GM18909 (cell line): Measurements from ENCODE around the gene RAMP3.
A peak's percentile ranks its signal among the peaks of the same experiment; 100 is the strongest.
"Not testable (repeated sequence)": the region's sequence is repeated elsewhere in the genome, so short reads cannot be mapped to it uniquely, and the experiment has no call there.

Experiments
- ATAC-seq: cut with Tn5 transposase; IDR thresholded peaks from one replicate; pipeline ENCODE4 v1.9.1; 2021; ENCODE audit warnings: mild to moderate bottlenecking; ENCODE audit not compliant: unreplicated experiment, poor library complexity

The RAMP3 gene, protein sequence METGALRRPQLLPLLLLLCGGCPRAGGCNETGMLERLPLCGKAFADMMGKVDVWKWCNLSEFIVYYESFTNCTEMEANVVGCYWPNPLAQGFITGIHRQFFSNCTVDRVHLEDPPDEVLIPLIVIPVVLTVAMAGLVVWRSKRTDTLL

GRCh38 chr7:45157653-45158401 lies at the start of gene RAMP3:
Gene RAMP3 (plus strand): TSS chr7:45157791. CDS start chr7:45157829, 38 bp downstream.
- ATAC-seq = no peak

DNA sequence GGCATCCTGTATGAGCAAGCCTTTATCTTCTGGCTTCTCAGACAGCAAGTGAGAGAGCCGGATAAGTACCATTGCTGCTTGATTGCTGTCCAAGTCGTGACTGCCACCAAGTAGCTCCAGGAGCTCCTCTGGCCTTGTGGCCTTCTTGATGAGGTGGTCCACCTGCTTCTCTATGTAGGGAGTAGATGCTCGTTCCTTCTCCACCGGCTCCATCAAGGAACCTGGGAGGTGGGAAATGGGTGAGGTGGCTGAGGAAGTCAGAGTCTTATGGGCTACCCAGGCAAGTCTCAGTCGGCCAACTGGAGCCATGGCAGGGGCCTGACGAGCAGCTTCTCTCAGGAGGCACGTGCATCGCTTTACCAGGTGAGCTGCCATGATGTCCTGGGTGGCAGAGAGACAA lies 48.7 kb upstream of the RAMP3 start:
- ATAC-seq = no peak

GRCh38 chr7:45111298-45112223 lies 46.0 kb upstream of the RAMP3 start, which contains the start of gene TBRG4:
Gene TBRG4 (minus strand): TSS chr7:45111697. CDS start chr7:45109237, 2,460 bp downstream.
- peak; percentile 96 for ATAC-seq

DNA sequence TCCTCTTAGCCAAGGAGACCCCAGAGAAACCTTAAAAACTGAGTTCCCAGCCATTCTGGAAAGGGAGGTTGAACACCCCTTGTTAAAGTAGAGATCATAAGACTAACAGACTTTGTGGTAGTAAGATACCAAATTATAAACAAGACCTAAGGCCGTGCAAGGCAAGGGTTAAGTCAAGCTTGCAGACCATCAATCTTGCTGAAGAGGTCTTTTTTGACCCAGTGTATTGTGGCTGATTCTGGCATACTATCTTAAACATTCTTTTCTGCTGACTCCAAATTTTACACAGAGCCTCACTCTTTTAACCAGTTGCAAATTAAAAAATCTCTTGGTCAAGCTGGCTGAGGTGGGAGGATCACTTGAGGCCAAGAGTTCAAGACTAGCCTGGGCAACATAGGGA lies 44.9 kb upstream of the RAMP3 start:
- ATAC-seq = no peak

GRCh38 chr7:45114257-45114656 lies 43.3 kb upstream of the RAMP3 start:
- not testable (repeated sequence) for ATAC-seq

DNA sequence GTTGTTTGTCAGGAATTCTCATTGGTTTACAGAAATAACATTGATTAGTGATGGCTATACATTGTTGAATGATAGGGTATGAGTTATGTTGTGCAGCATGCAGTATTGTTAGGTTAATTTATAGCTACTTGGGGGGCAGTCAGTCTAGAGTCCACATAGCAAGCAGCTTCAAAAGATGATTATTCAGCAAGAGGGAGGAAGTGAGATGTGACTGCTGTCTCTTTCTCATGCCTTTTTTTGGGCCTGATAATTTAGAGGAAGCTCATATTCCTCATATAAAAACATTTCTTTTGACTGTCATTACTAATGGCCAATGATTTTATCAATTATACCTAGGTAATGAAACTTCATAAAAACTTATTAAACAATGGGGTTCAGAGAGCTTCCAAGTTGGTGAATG lies 42.7 kb upstream of the RAMP3 start:
- no peak for ATAC-seq

- no peak for ATAC-seq
These were observed 41.5 kb upstream of the RAMP3 start for GRCh38 chr7:45116048-45116447.

- ATAC-seq = no peak
These were observed 40.0 kb upstream of the RAMP3 start for GRCh38 chr7:45117582-45117981.

GRCh38 chr7:45118292-45118691 lies 39.3 kb upstream of the RAMP3 start:
- ATAC-seq = no peak

- ATAC-seq = no peak
These were observed 38.7 kb upstream of the RAMP3 start for GRCh38 chr7:45118889-45119331.

- no peak for ATAC-seq
These were observed 38.0 kb upstream of the RAMP3 start for GRCh38 chr7:45119550-45119949.

- ATAC-seq = no peak
These were observed 34.4 kb upstream of the RAMP3 start for GRCh38 chr7:45122975-45123860.

DNA sequence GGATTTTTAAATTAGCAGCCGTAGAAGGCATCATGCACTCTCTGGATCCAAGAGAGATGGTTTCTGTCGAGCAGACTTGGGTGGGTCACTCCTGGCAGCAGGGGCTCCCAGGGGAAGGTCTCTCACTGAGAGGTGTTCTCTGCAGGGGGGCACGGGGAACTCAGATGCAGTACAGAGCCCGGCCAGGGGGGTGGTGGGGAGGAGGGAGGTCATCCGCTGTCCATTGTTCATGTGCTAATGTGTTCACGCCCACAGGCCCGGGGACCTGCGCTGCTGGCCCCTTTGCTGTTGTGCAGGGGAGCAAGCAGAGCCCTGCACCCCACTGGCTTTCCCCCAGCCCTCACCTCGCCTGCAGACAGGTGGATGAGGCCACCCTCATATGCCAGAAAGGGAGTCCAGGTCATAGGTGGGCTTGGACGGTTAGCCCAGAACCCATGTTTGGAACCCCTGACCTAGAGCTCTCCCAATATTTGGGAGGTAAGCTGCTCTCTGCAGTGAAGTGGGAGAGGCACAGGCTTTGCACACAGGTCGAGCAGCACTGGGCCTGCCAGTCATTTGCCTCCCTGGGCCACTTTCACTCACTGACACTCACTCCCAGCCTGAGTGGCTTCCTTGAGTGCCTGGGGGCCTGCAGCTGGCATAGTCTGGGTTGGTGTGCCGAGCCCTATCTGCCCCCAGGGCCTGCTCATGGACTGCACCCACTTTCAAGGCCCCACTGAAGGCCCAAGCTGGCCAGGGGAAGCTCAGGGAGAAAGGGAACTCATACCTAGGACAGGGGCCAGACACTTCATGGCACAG lies 33.5 kb upstream of the RAMP3 start:
- ATAC-seq = no peak

DNA sequence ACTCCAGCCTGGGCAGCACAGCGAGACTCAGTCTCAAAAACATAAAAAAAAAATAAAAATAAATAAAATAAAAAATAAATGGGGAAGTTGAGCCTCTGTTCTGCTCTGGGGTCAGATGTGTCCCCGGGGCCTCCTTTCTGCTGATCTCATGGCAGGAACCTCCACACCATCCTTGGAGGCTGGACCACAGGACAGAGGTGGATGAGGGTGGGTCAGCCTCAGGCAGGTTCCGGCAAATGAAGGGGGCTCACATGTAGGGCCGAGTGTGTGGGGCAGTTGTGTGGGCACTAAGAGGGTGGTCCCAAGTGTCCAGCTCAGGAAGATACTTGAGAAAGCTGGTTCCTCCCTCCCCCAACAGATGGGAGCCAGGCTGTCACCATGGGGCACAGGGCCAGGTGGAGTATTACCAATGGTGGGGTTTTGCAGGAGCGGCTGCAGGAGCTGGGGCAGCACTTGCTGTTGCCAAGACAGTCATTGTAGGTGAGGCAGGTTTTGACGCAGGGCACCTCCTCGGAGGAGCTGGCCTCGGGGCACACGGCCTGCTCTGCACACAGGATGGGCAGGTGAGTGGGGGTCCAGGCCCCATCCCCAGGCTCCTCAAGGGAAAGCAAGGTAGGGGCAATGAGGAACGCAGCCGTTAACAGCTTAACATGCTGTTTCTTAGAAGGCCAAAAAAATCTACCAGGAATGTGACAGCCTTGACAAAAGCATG lies 32.2 kb upstream of the RAMP3 start:
- ATAC-seq = no peak

- ATAC-seq = no peak
These were observed 31.4 kb upstream of the RAMP3 start for GRCh38 chr7:45126201-45126600.

DNA sequence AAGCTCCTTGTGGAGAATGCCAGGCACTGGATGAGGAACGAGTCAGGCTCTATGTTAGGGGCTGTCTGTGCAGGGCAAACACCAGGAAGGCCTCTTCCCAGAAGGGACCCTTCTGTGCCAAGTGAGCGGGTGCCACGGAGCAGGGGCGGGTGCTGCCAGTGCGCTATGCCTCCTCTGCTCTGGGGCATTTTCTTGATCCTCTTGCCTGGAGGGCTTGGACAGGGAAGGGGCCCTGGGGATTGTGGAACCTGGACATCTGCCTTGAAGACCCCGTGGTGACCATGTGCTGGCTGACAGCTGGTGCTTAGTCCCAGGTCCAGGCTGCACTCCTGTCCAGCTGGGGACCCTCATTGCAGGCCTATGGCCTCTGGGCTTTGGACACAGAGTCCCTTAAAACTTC lies 30.7 kb upstream of the RAMP3 start:
- ATAC-seq = no peak

DNA sequence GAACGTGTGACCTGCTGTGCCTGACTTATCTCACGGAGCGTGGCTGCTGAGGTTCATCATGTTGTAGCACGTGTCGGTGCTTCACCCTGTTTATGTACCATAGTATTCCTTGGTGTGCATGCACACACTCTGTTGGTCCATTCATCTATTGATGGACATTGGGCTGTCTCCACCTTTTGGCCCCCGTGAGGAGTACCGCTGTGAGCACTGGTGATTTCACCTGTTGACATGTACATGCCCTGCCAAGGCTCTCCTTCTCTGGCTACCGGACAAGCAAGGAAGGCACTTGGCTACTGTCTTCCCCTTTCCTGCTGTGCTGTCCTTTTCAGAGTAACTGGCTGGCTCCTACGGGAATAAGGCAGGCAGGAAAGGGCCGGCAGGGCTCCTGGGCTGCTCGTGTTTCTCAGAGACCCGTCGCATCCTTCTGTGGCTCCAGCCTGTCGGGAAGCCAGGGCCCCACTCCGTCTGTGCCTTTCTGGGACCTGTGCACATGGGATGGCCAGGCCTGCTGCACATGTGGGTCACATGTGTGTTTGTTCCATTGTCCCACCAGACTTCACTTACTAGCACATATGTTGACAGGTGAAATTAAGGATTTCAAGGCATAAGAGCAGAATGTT lies 28.3 kb upstream of the RAMP3 start:
- ATAC-seq = no peak

GRCh38 chr7:45129906-45130305 lies 27.7 kb upstream of the RAMP3 start:
- no peak for ATAC-seq
